Activated naive CD8-positive, alpha-beta T cell treated with anti-CD3 and anti-CD28 coated beads, Interleukin-2, amount 50 U/mL, for 24 hours (primary cell): ENCODE data around the gene LAIR2.

Source experiments
- ATAC-seq: fragments of 150-1000 bp; cut with Tn5 transposase; one replicate; pipeline ENCODE4 v1.10.0; 2021
- DNase-seq: peaks from one replicate; pipeline ENCODE4 v3.0.0; 2021
- H3K27ac Mint-ChIP-seq: one replicate; pipeline ENCODE4 v1.8.0; 2021; ENCODE audit warnings: mild to moderate bottlenecking, mixed read lengths
- H3K27me3 Mint-ChIP-seq: one replicate; pipeline ENCODE4 v1.8.0; 2021; ENCODE audit warnings: mixed read lengths
- H3K36me3 Mint-ChIP-seq: one replicate; pipeline ENCODE4 v1.8.0; 2021; ENCODE audit warnings: low read depth, mixed read lengths
- H3K4me1 Mint-ChIP-seq: one replicate; pipeline ENCODE4 v1.8.0; 2021; ENCODE audit warnings: mixed read lengths
- H3K4me3 Mint-ChIP-seq: one replicate; pipeline ENCODE4 v1.8.0; 2021; ENCODE audit warnings: mild to moderate bottlenecking, moderate library complexity, mixed read lengths
- H3K9me3 Mint-ChIP-seq: one replicate; pipeline ENCODE4 v1.8.0; 2021; ENCODE audit warnings: mixed read lengths

Gene LAIR2

GRCh38 chr19:54556194-54556593 lies 53.6 kb downstream of the LAIR2 start:
- no peak overlapping the region for H3K4me3 Mint-ChIP-seq
- H3K9me3 Mint-ChIP-seq = peaks cover 5% of the 10 kb centered on the region
- DNase-seq (no peak), ATAC-seq (no peak)
- H3K27ac Mint-ChIP-seq = no peak overlapping the region
- H3K36me3 Mint-ChIP-seq = no peaks in the 10 kb centered on the region
- H3K27me3 Mint-ChIP-seq = peaks cover 21% of the 10 kb centered on the region
- H3K4me1 Mint-ChIP-seq = peaks cover 2% of the 10 kb centered on the region

GRCh38 chr19:54558339-54558738 lies 55.7 kb downstream of the LAIR2 start:
- peaks cover 13% of the 10 kb centered on the region for H3K27me3 Mint-ChIP-seq
- DNase-seq = no peak
- H3K9me3 Mint-ChIP-seq = no peaks in the 10 kb centered on the region
- no peaks in the 10 kb centered on the region for H3K36me3 Mint-ChIP-seq
- ATAC-seq = no peak
- H3K4me1 Mint-ChIP-seq = no peaks in the 10 kb centered on the region
- no peak overlapping the region for H3K4me3 Mint-ChIP-seq
- no peak overlapping the region for H3K27ac Mint-ChIP-seq
